OCI-LY7 (cell line): ENCODE measurements around the gene PAQR5.

Source experiments
- CTCF ChIP-seq: fragments of 200-600 bp; sonication (generic); conservative IDR thresholded peaks from 2 replicates; pipeline ENCODE4 v1.5.1; 2014; ENCODE audit warnings: mild to moderate bottlenecking, antibody characterized with exemption, low read length, moderate library complexity, mixed read lengths
- EZH2phosphoT487 ChIP-seq: fragments of 200-600 bp; sonication (generic); IDR thresholded peaks from 2 replicates; pipeline ENCODE4 v1.6.1; 2018; ENCODE audit warnings: low read depth, borderline replicate concordance, mild to moderate bottlenecking, mixed run types, antibody characterized with exemption, low read length, moderate library complexity, mixed read lengths

GRCh38 chr15:69357773-69358771, 59.4 kb downstream of the PAQR5 start:
- TF ChIP-seq CTCF: no peak
- no peak for TF ChIP-seq EZH2phosphoT487
